Measurements from ENCODE around the gene RALGPS2.
"Not testable (repeated sequence)": the region's sequence is repeated elsewhere in the genome, so short reads cannot be mapped to it uniquely, and the experiment has no call there.

The RALGPS2 gene

DNA sequence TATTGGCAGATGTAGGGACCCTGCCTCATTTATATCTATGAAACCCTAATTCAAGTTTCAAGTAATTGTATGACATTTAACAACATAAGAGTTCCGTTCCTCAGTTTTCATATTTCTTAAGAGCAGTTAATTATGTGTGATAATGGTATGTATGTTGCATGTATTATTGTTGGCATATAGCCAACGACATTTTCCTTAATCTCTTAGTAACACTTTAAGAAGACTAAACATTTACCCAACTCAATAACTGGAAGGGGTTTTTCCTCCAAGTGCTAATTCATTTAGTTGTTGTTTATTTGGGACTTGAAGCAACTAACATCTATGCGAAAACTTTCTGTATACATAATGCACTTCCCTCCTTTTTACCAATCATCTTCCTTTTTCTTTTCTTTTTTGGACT lies 1.5 kb upstream of the RALGPS2 start:
- in situ Hi-C loops (cut with HindIII; ENCODE audit: low sequenced_read_pairs), result no loop called here

DNA sequence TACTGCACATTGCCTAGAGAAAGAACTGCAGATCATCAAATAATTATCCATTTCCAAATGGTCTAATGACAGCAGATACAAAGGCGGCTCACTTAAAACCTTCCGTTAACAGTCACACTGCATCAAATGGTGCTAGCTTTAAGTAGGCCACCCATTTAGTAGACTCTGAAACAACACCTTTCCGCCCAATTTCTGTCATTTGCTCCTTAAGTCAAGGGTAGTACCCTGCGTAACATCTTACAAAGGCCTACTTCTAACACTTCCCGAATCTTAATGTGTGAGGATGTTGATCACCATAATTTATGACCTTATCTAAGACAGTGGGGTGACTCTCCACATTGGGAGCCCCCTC lies 692 bp upstream of the RALGPS2 start:
- in situ Hi-C loops (cut with HindIII; ENCODE audit: low sequenced_read_pairs), result no loop called here

DNA sequence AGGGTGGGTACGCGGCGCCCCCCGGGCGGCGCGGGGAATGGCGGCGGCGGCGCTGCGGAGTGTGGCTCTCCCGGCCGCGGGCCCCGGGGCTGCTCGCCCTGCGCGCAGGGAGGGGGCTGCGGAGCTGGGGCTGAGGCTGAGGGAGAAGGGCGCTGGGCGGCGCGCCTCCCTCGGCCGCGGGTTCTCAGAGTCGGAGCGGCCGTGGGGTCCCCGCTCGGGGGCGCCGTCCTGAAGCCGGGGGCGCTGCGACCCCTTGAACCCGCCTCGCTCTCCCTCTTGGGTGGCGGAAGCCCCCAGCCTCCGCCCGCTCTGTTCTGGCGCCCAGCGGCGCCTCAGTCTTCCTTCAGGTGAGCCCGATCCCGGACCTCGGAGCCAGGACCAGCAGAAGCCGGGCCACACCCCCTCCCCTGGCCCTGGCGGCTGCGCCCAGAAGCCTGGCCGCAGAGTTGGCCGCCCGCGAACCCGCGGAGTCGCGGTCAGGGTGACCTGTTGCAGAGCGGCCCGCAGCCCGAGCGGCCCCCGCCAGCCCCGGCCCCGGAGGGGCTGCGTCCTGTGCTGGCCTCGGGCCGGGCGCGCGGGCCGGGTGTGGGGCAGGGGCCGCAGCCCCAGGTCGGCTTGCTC lies 532 bp downstream of the RALGPS2 start:
- in situ Hi-C loops (cut with HindIII; ENCODE audit: low sequenced_read_pairs), result no loop called here

DNA sequence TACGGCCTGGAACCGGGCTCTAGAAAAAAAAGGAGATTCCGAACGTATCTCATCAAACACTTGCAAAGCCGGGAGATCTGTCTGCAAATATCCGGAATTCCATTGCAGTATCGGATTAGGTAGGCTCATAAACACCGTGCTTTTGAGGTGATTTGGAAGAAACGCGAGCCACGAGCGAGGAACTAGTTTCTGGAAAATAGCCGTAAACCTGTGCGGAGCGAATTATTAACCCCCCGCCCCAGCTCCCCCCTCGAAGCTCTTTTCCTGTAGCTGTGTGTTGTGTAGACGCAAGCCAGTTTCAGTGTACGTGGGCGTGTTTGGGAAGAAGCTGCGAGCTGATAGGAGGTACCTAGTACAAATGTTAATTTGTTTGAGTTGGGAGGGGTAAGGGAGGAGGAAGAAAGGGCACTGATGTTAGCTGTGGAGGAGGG lies 1.1 kb downstream of the RALGPS2 start:
- in situ Hi-C loops (cut with HindIII; ENCODE audit: low sequenced_read_pairs), result no loop called here

DNA sequence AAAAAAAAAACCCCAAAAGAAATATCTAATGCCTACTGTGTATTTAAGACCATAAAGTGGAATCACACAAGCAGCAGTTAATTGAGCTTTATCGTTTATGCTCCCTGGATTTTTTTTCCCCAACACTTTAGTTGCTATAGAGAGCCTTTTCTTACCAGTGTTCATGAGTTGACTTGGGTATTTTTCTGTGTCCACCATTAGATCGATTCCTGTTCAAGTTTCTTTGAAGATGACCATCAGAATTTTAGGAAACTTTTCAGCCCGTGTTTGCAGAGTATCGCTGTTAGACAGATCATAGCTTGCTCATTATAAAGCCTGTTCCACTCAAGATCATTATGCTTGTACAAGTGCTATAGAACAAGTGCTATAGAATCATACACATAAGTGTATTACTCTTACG lies 1.5 kb downstream of the RALGPS2 start:
- in situ Hi-C loops (cut with HindIII; ENCODE audit: low sequenced_read_pairs), result no loop called here

DNA sequence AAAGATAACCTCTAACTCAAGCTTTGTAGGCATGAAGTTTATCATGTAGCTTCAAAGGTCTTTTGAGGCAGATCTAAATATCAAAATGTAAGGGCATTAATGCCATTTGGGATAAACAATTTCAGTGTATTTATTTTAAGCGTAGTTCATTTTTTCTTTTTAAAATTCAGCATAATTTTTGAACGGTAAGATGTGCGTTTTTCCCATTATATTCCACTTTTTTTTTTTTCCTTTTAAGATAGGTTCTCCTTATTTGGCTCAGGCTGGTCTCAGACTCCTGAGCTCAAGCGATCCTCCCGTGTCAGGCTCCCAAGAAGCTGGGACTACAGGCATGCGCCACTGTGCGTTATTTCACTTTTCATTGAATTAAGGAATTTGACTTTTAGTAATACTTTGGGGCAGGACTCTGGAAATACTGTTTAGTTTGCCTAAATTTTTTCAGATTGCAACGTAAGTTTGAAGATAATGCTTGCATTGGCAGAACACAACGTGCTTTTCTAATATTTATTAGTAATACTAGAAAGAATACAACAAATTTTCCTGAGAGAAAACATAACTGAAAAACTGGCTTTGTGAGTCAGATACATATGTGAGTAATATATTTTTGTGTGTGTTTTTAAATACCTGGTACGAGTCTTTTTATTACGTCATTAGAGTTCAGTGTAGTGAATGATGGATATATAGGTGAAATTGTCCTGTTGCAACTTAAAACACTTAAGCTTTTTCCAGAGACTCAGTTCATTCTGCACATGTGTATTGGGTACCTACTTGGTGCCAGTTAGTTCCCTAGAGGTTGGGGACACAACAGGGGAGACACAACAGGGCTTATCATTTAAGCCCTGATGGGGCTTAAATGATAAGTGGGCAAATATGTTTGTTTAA lies 2.2 kb downstream of the RALGPS2 start:
- in situ Hi-C loops (cut with HindIII; ENCODE audit: low sequenced_read_pairs), result no loop called here

DNA sequence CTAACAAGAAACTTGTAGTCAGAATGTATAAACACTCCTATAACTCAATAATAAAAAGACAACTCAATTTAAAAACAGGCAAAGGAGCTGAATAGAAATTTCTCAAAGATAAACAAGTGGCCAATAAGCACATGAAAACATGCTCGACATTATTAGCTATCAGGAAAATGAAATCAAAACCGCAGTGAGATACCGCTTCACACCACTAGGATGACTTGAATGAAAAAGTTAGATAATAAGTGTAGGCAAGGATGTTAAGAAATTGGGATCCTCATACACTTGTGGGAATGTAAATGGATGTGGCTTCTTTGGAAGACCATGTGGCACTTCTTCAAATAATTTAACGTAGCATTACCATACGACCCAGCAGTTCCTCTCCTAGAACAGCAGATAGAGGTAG lies 8.9 kb downstream of the RALGPS2 start:
- in situ Hi-C loops (cut with HindIII; ENCODE audit: low sequenced_read_pairs), result no loop called here

DNA sequence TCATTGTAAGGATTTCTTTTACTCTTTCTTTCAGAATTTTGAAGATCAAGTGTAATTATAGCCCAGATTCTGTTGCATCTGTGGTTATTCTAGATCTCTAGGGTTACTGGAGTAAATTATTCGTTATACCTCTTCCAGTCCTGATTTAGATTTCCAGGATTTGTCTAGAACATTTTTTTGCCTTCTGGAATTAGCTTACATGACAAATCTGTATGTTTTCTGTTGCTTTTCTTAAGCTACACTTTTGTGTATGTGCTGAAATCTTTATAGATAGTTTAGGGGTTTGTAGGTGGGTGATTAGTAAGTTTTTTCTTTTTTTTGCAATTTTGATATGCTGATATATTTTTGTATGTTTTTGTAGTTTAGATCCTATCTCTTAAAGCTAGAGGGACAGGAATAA lies 13.7 kb downstream of the RALGPS2 start:
- in situ Hi-C loops (cut with HindIII; ENCODE audit: low sequenced_read_pairs), result no loop called here

DNA sequence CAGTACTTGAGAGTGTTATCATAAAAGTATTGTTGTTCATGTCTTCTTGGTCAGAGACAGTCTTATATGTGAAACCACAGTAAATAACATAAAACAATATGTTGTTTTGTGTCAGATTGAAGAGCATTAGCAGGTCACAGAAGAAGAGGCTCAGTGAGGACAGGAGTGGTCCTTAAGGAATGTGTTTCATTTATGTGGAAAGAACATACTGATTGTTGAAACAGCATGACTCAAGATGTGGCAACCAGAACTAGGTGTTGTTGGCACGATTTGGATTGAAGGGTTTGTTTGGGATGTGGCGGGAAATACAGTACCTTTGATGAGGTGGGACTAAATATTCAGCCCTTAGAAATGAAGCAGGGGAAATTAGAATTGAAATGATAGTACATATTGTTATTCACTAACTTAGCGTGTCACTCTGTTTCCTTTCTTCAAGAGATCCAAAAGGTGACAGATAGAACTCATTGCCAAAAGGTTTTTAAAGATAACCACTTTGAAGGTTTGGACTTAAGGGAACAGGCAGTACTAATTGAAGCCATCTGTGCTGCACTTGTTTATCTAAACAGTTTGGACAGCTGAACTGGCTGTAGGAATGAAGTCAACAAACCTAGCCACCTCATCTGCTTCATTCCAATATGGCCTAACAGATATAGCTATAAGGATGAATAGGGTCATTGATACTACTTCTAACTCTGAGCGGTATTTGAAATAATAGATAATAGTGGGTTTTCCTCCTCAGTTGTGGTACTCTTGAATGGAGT lies 14.4 kb downstream of the RALGPS2 start:
- in situ Hi-C loops (cut with HindIII; ENCODE audit: low sequenced_read_pairs), result no loop called here

DNA sequence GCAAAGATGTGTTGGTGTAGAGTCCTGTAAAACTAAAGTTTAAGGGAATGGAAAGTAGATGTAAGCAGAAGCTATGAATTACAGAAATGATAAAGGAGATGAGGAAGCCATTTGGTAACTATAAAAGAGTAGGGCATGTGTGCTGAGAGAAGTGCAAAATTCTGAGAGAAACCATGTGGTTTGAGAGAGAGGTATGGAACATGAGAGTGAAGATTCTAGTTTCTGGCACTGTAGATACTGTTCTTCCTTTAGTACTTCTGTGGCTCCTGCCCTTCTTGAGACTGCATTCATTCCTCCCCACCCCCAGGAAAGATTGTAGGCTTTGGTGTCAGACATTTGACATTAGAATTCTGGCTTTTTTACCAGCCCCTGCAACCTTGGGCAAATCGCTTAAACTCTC lies 15.4 kb downstream of the RALGPS2 start:
- in situ Hi-C loops (cut with HindIII; ENCODE audit: low sequenced_read_pairs), result no loop called here

DNA sequence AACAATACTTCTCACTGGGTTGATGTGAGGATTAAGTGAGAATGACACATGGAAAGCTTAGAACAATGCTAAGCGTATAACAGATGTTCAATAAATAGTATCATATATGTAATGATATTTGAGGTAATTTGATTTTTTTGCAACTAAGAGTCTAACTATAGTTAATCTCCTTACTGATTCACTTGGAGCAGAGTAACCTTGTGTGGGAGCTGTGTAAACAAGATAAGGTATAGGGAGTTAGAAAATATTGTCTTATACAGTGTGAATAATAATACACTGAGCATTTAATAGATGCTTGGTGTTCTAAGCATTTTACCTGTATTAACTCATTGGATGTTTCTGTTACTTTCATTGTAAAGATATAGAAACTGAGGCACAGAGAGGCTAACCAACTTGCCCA lies 15.9 kb downstream of the RALGPS2 start:
- in situ Hi-C loops (cut with HindIII; ENCODE audit: low sequenced_read_pairs), result no loop called here

DNA sequence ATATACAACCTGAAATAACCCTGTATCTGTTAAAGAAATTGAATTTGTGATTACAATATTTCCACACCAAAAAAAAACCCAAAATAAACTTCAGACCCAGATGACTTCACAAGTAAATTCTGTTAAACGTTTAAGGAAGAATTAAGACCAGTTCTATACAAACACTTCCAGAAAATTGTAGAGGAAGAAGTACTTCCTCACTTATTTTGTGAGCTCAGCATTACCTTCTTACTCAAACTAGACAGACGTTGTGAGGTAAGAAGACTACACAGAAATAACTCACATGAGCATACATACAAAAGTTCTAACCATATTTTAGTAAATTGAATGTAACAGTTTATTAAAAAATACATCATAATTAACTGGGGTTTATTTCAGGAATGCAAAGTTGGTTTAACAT lies 18.8 kb downstream of the RALGPS2 start:
- in situ Hi-C loops (cut with HindIII; ENCODE audit: low sequenced_read_pairs), result no loop called here

DNA sequence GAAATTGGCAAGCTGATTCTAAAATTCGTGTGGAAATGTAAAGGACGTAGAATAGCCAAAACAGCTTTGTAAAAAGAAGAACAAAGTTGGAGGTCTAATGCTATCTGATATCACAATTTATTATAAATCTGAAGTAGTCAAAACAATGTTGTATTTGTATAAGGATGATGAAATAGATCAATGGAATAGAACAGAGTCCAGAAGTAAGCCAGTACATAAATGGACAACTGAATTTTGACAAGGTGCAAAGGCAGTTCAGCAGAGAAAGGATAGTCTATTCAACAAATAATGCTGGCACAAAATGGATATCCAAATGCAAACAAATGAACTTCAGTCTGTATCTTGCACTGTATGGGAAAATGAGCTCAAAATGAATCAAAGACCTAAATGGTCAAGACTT lies 20.2 kb downstream of the RALGPS2 start:
- in situ Hi-C loops (cut with HindIII; ENCODE audit: low sequenced_read_pairs), result no loop called here

DNA sequence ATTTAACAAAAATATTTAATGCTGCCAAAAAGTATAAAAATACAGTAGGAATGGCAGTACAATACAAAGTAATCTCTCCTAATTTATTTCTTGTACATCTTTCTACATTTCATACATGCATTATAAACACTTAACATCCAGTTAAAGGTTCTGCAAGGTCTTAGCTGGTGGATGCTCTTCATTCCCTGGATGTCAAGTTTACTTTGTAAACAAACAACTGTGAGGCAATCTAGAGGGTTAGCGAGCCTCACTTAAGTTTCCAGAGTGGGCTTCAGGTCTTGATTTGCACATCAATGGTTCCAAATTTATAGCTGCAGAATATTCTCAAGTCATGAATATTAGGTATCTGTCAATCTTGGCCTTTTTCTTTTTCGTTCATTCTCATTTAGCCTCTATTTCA lies 21.3 kb downstream of the RALGPS2 start:
- in situ Hi-C loops (cut with HindIII; ENCODE audit: low sequenced_read_pairs), result no loop called here

DNA sequence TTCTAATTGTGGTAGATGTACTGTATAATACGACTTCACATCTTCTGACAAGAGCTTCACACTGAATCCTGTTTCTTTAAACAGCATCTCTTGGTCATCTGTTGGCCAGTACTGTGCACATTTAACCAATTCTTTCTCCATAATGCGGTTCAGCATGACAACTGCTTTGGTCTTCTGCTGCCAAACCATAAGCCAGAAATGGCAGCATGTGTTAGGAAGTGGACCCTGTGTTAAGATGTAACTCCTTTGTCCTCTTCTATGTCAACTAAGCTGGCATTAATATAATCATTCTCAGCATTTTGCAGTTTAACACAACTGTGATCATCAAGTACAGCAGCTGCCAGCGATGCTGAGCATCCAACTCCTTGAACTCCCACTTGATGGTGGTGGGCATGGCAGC lies 22.3 kb downstream of the RALGPS2 start:
- in situ Hi-C loops (cut with HindIII; ENCODE audit: low sequenced_read_pairs), result not testable (repeated sequence)

DNA sequence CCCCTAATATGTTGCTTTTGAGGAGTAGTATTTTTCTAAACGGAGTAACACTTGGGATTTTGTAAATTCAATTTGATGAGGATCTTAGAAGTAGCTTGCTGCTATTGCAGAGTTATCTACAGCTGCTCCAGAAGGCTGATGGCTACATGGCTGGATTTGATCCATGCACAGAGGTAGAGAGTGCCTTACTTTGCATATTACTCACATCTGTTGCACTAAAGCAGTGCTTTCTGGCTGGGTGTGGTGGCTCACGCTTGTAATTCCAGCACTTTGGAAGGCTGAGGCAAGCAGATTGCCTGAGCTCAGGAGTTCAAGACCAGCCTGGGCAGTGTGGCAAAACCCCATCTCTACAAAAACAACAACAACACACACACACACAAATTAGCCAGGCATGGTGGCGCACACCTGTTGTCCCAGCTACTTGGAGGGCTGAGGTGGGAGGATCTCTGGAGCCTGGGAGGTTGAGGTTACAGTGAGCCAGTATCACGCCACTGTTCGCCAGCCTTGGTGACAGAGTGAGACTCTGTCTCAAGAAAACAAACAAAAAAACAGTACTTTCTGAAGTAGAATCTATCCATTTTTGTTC lies 24.6 kb downstream of the RALGPS2 start:
- in situ Hi-C loops (cut with HindIII; ENCODE audit: low sequenced_read_pairs), result no loop called here

DNA sequence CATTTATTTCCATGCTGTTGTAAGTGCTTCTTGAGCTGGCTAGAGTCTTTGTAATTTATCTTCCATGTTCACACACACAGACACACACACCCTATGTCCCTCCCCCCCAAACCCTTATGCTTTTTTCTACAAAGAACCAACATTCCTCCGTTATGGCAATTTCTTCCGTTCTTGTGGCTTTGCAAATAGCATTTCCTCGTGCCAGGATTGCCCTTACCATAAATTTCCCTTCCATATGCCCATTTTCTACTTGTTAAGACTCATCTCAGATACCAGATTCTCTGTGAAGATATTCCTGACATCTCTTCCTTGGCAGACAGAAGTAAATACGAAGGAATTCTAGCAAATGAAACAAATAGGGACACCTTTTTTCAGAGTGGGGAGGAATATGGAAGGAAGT lies 26.0 kb downstream of the RALGPS2 start:
- in situ Hi-C loops (cut with HindIII; ENCODE audit: low sequenced_read_pairs), result no loop called here

DNA sequence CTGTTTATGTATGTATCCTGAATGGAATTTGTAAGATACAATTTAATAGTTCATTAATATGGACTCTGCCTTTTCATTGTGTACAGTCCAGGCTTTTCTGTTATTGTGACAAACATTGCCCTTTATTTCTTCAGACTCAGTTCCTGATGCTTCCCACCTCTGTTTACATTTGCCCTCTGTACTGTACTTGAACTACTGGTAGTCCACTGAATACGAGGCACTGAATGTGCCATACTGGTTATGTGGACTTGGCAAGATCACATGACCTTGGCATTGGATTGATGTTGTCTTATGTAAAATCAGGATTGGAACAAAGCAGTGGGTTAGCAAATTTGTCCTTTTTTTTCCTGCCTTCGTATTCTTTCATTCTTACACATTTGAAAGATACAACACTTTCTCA lies 27.8 kb downstream of the RALGPS2 start:
- in situ Hi-C loops (cut with HindIII; ENCODE audit: low sequenced_read_pairs), result no loop called here

DNA sequence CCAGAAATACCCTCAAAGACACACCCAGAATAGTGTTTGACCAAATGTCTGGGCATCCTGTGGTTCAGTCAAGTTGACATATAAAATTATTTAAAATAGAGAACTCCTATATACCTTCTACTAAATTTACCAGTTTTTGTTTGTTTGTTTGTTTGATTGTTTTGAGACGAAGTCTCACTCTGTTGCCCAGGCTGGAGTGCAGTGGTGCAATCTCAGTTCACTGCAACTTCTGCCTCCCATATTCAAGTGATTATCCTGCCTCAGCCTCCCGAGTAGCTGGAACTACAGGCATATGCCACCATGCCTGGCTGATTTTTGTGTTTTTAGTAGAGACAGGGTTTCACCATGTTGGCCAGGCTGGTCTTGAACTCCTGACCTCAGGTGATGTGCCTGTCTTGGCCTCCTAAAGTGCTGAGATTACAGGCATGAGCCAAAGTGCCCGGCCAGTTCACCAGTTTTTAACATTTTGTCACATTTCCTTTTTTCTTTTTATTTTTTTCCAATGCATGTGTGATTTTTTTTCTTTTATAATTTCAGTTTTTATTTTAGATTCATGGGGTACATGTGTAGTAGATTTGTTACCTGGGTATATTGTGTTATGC lies 29.7 kb downstream of the RALGPS2 start:
- in situ Hi-C loops (cut with HindIII; ENCODE audit: low sequenced_read_pairs), result not testable (repeated sequence)

DNA sequence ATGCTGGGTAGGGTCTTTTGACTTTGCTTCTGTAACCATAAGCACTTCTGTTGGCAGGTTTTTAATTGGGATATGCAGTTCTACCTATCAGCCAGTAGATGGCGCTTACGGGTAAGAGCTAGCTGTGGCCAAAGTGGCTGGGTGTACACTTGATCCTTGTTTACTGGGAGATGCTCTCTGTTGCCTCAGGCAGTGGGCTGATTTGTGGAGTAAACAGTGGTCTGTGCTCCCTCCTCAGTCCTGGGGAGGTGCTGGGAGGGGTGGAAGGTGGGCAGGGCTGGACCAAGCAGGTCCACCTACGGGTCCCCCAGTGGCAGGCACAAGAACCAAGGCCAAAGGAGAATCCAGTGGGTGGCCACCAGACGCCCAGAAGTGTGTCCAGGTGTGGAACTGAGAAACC lies 43.4 kb downstream of the RALGPS2 start:
- in situ Hi-C loops (cut with HindIII; ENCODE audit: low sequenced_read_pairs), result no loop called here

DNA sequence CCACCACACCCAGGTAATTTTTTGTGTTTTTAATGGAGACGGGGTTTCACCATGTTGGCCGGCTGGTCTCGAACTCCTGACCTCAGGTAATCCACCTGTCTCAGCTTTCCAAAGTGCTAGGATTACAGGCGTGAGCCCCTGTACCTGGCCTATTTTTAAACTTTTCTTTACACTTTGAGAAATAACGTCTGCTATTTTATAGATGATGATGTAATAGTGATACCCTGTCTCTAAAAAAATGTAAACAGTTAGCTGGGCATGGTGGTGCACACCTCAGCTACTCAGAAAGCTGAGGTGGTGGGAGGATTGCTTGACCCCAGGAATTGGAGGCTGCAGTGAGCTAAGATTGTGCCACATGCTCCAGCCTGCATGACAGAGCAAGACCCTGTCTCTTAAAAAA lies 47.9 kb downstream of the RALGPS2 start:
- in situ Hi-C loops (cut with HindIII; ENCODE audit: low sequenced_read_pairs), result no loop called here
